SK-N-SH (cell line): ENCODE measurements around the gene ISX. TPM values are rescaled to one million over a fixed set of nuclear protein-coding genes. Genes with fewer than 3 reads are reported as not detected.

Source experiments
- CTCF ChIA-PET: fragments of 300-600, 350-600 bp; formaldehyde crosslinking; extraction: SDS; loops from one replicate; lab custom pipeline; 2021; lab: Yijun Ruan, JAX
- POLR2A ChIA-PET: fragments of 350-600 bp; sonication (Branson Sonifier 250); formaldehyde crosslinking; extraction: SDS; loops from one replicate; lab custom pipeline; 2020; ENCODE audit warnings: antibody characterized with exemption, inconsistent platforms; lab: Yijun Ruan, JAX
- DNase-seq: peaks from one replicate; pipeline ENCODE4 v3.0.0; 2012
- H2AFZ ChIP-seq: fragments of 200-600 bp; sonication (generic); 2 replicates; pipeline ENCODE4 v1.8.1; 2016; ENCODE audit warnings: antibody characterized with exemption, mild to moderate bottlenecking, low read depth
- H3F3A ChIP-seq: fragments of 200-600 bp; sonication (generic); replicated peaks from 2 replicates; pipeline ENCODE3; 2016; ENCODE audit warnings: antibody characterized with exemption, mild to moderate bottlenecking; ENCODE audit not compliant: insufficient read depth
- H3K27ac ChIP-seq, 2 experiments: fragments of 200-500 bp in 1 of 2; fragments of 200-600 bp in 1 of 2; sonication (Bioruptor generic) in 1 of 2; sonication (generic), shearing (Covaris generic) in 1 of 2; 2 replicates each; pipeline versions ENCODE4 v1.5.1 to v1.6.1; 2014 to 2016; ENCODE audit warnings: low read depth in 2 of 2, inconsistent platforms in 1 of 2, low read length in 1 of 2, mild to moderate bottlenecking in 1 of 2, mixed read lengths in 1 of 2
- H3K27me3 ChIP-seq: fragments of 200-600 bp; sonication (generic), shearing (Covaris generic); 2 replicates; pipeline ENCODE4 v1.6.1; 2016; ENCODE audit warnings: mixed run types; ENCODE audit not compliant: insufficient read depth
- H3K36me3 ChIP-seq, 2 experiments: fragments of 200-500 bp in 1 of 2; fragments of 200-600 bp in 1 of 2; sonication (Bioruptor generic) in 1 of 2; sonication (generic) in 1 of 2; replicated peaks in 1 of 2; 2 replicates each; pipeline versions ENCODE3 to v1.5.1; 2014 to 2016; ENCODE audit warnings: low read length in 1 of 2, mild to moderate bottlenecking in 1 of 2; ENCODE audit not compliant: insufficient read depth in 2 of 2, control insufficient read depth in 1 of 2
- H3K4me1 ChIP-seq, 2 experiments: fragments of 200-500 bp in 1 of 2; fragments of 200-600 bp in 1 of 2; sonication (Bioruptor generic) in 1 of 2; sonication (generic), shearing (Covaris generic) in 1 of 2; 2 replicates each; pipeline versions ENCODE4 v1.5.1 to v1.6.1; 2014 to 2016; ENCODE audit warnings: low read depth in 1 of 2, low read length in 1 of 2, mixed run types in 1 of 2; ENCODE audit not compliant: insufficient read depth in 2 of 2, control insufficient read depth in 1 of 2
- H3K4me2 ChIP-seq: fragments of 200-600 bp; sonication (generic), shearing (Covaris generic); 2 replicates; pipeline ENCODE4 v1.6.1; 2017; ENCODE audit warnings: mixed run types
- H3K4me3 ChIP-seq, 2 experiments: fragments of 200-500 bp in 1 of 2; fragments of 200-600 bp in 1 of 2; sonication (Bioruptor generic) in 1 of 2; sonication (generic), shearing (Covaris generic) in 1 of 2; 2 replicates each; pipeline versions ENCODE4 v1.5.1 to v1.8.1; 2014 to 2016; ENCODE audit warnings: low read depth in 2 of 2, inconsistent platforms in 1 of 2, low read length in 1 of 2, mild to moderate bottlenecking in 1 of 2, mixed read lengths in 1 of 2, moderate library complexity in 1 of 2
- H3K79me2 ChIP-seq: fragments of 200-600 bp; sonication (generic); 2 replicates; pipeline ENCODE4 v1.8.1; 2017; ENCODE audit warnings: mild to moderate bottlenecking; ENCODE audit not compliant: insufficient read depth
- H3K9ac ChIP-seq: fragments of 200-600 bp; sonication (generic); 2 replicates; pipeline ENCODE4 v1.6.1; 2017; ENCODE audit warnings: mixed run types
- H3K9me2 ChIP-seq: fragments of 200-600 bp; sonication (generic); 2 replicates; pipeline ENCODE4 v1.6.1; 2017; ENCODE audit warnings: mixed run types
- H3K9me3 ChIP-seq: fragments of 200-600 bp; sonication (generic); 2 replicates; pipeline ENCODE4 v1.6.1; 2017; ENCODE audit warnings: mixed run types, mild to moderate bottlenecking, moderate library complexity
- H4K20me1 ChIP-seq: fragments of 200-600 bp; sonication (generic); 2 replicates; pipeline ENCODE4 v1.6.1; 2017; ENCODE audit warnings: mild to moderate bottlenecking, mixed run types; ENCODE audit not compliant: insufficient read depth
- ELF1 ChIP-seq: IDR thresholded peaks from 2 replicates; pipeline ENCODE4 v1.4.0; 2012
- EP300 ChIP-seq, 2 experiments: IDR thresholded peaks; 2 replicates each; pipeline versions ENCODE4 v1.4.0 to v1.6.1; 2012; ENCODE audit warnings: borderline replicate concordance in 1 of 2, low read depth in 1 of 2, low read length in 1 of 2
- FOSL2 ChIP-seq: IDR thresholded peaks from 2 replicates; pipeline ENCODE4 v1.4.0; 2012; ENCODE audit warnings: low read depth, mild to moderate bottlenecking, moderate library complexity, borderline replicate concordance
- FOXJ3 ChIP-seq: sonication (generic); formaldehyde crosslinking; IDR thresholded peaks from 2 replicates; pipeline ENCODE4 v1.5.1; 2020; ENCODE audit warnings: mild to moderate bottlenecking, missing genetic modification reagents
- GABPA ChIP-seq: IDR thresholded peaks from 2 replicates; pipeline ENCODE4 v1.4.0; 2012; ENCODE audit warnings: low read depth, mild to moderate bottlenecking
- JUND ChIP-seq: IDR thresholded peaks from 2 replicates; pipeline ENCODE4 v1.4.0; 2012
- MEF2A ChIP-seq: IDR thresholded peaks from 2 replicates; pipeline ENCODE4 v1.4.0; 2012; ENCODE audit warnings: low read depth, borderline replicate concordance
- NFIC ChIP-seq: IDR thresholded peaks from 2 replicates; pipeline ENCODE4 v1.4.0; 2012; ENCODE audit warnings: borderline replicate concordance
- PBX3 ChIP-seq: IDR thresholded peaks from 2 replicates; pipeline ENCODE4; 2012
- REST ChIP-seq: IDR thresholded peaks from 2 replicates; pipeline ENCODE4 v1.6.1; 2012; ENCODE audit warnings: mild to moderate bottlenecking, low read depth, low read length, moderate library complexity
- RXRA ChIP-seq: IDR thresholded peaks from 2 replicates; pipeline ENCODE4 v1.4.0; 2012; ENCODE audit warnings: low read depth, mild to moderate bottlenecking, borderline replicate concordance
- SIN3A ChIP-seq: IDR thresholded peaks from 2 replicates; pipeline ENCODE4 v1.6.1; 2012; ENCODE audit warnings: low read depth, mild to moderate bottlenecking, low read length, moderate library complexity, borderline replicate concordance
- SMC3 ChIP-seq: IDR thresholded peaks from 2 replicates; pipeline ENCODE4 v1.6.1; 2012; ENCODE audit warnings: low read depth, low read length, improper control_type of control experiment
- USF1 ChIP-seq: IDR thresholded peaks from 2 replicates; pipeline ENCODE4 v1.4.0; 2012; ENCODE audit warnings: low read depth, borderline replicate concordance
- USF2 ChIP-seq: fragments of 150-350 bp; IDR thresholded peaks from 2 replicates; pipeline ENCODE4 v1.6.1; 2017; ENCODE audit warnings: antibody characterized with exemption, low read length, low read depth, borderline replicate concordance
- YY1 ChIP-seq: IDR thresholded peaks from 2 replicates; pipeline ENCODE4 v1.4.0; 2012; ENCODE audit warnings: low read depth, mild to moderate bottlenecking
- WGBS: methylation state at CpG from one replicate; pipeline ENCODE4 v1.1.6; 2017; ENCODE audit warnings: low lambda C conversion rate; 5-methylcytosine and 5-hydroxymethylcytosine counted together
- polyA plus RNA-seq, 3 experiments: library from polyadenylated mRNA; depleted of rRNA; stranded (reverse); fragments of >200 nt; gene quantifications; 2 replicates each; pipeline ENCODE4 v1.2.3, GENCODE V29; 2012

Gene ISX
- polyA plus RNA-seq, 1 of the 3 experiments (the other 2 are of a cell fraction) = not detected

- Histone ChIP-seq H3K4me3 (no peak overlapping the region), H3F3A (no peaks in the 10 kb centered on the region), H3K4me1 (no peaks in the 10 kb centered on the region), H3K4me2 (no peak overlapping the region), H3K36me3 (no peaks in the 10 kb centered on the region), H3K27me3 (no peaks in the 10 kb centered on the region), H2AFZ (no peak overlapping the region), H3K9me3 (no peaks in the 10 kb centered on the region), H4K20me1 (no peaks in the 10 kb centered on the region), H3K27ac (no peak overlapping the region), H3K9me2 (no peaks in the 10 kb centered on the region), H3K79me2 (no peaks in the 10 kb centered on the region), H3K9ac (no peak overlapping the region)
- POLR2A ChIA-PET = no interaction called here
- TF ChIP-seq NFIC (no peak), SMC3 (no peak), FOSL2 (no peak), USF2 (no peak), MEF2A (no peak), JUND (no peak), SIN3A (no peak), ELF1 (no peak), EP300 (IDR thresholded peaks at IDR 0.05; ENCODE audit: borderline replicate concordance in 1 of 2, low read depth in 1 of 2, low read length in 1 of 2) (no peak)
- no peak for DNase-seq
- WGBS = 0% methylated on average over 1 of the region's 1 CpG
- CTCF ChIA-PET = no interaction called here
Measured at GRCh38 chr22:35065183-35065582, 775 bp upstream of the ISX start.

GRCh38 chr22:35066768-35067167 is 810 bp downstream of the ISX start:
- CTCF ChIA-PET = interaction anchor here (0.9 kb wide), 1 partner anchor 83 kb away, joined by 4 read pairs; no protein-coding TSS in a partner anchor
- Histone ChIP-seq H3K4me3 (no peak overlapping the region), H2AFZ (no peak overlapping the region), H3K9me3 (no peaks in the 10 kb centered on the region), H3F3A (no peaks in the 10 kb centered on the region), H3K79me2 (no peaks in the 10 kb centered on the region), H3K4me1 (no peaks in the 10 kb centered on the region), H3K27me3 (no peaks in the 10 kb centered on the region), H3K27ac (no peak overlapping the region), H3K36me3 (no peaks in the 10 kb centered on the region), H3K4me2 (no peak overlapping the region), H3K9me2 (no peaks in the 10 kb centered on the region), H3K9ac (no peak overlapping the region)
- POLR2A ChIA-PET = no interaction called here
- WGBS = 19% methylated on average over 7 of the region's 7 CpGs
- TF ChIP-seq FOSL2 (no peak), GABPA (no peak), PBX3 (no peak), USF1 (no peak), REST (no peak), MEF2A (no peak), RXRA (no peak), USF2 (no peak), SMC3 (no peak), FOXJ3 (CRISPR knock-in tag) (no peak), YY1 (no peak)
- TF ChIP-seq, all 33 proteins: peak for 0
- no peaks in the 10 kb centered on the region for H4K20me1 ChIP-seq
- no peak for DNase-seq
